AG04450 (cell line): ENCODE data around the gene OTUD4. TPM values are rescaled to one million over a fixed set of nuclear protein-coding genes. Genes with fewer than 3 reads are reported as not detected.
"Not testable (repeated sequence)": the region's sequence is repeated elsewhere in the genome, so short reads cannot be mapped to it uniquely, and the experiment has no call there.

Experiments used
- CTCF ChIA-PET: fragments of 300-600, 350-600 bp; formaldehyde crosslinking; extraction: SDS; loops from one replicate; lab custom pipeline; 2022; ENCODE audit warnings: antibody characterized with exemption, inconsistent platforms; lab: Charles Lee
- POLR2A ChIA-PET: fragments of 350-600 bp; formaldehyde crosslinking; extraction: SDS; loops from one replicate; lab custom pipeline; 2021; ENCODE audit warnings: antibody characterized with exemption, inconsistent platforms; lab: Yijun Ruan, JAX
- DNase-seq: peaks from one replicate; pipeline ENCODE4 v3.0.0-alpha.2; 2011; ENCODE audit warnings: low read depth, low spot score
- H3K27ac ChIP-seq: one replicate; pipeline ENCODE4 v1.5.1; 2012; ENCODE audit warnings: low read depth, low read length, control low read depth
- H3K27me3 ChIP-seq: one replicate; pipeline ENCODE4 v1.6.0; 2012; ENCODE audit warnings: low read length; ENCODE audit not compliant: control insufficient read depth, insufficient read depth
- H3K4me3 ChIP-seq: 2 replicates; pipeline ENCODE4 v1.5.1; 2011; ENCODE audit warnings: mild to moderate bottlenecking, low read depth, low read length, control low read depth
- H3K9me3 ChIP-seq: 2 replicates; pipeline ENCODE4 v1.5.1; 2012; ENCODE audit warnings: low read length; ENCODE audit not compliant: control insufficient read depth, insufficient read depth
- polyA plus RNA-seq: library from polyadenylated mRNA; depleted of rRNA; stranded (reverse); fragments of >200 nt; gene quantifications from 2 replicates; pipeline ENCODE4 v1.2.3, GENCODE V29; 2011
- TF ChIP-seq, protein P1 (sequence below): IDR thresholded peaks from 2 replicates; pipeline ENCODE4 v1.5.1; 2011; ENCODE audit warnings: low read depth, low read length, control low read depth, inconsistent platforms

Gene OTUD4
- polyA plus RNA-seq, 1 experiment, result 27.1 TPM

DNA sequence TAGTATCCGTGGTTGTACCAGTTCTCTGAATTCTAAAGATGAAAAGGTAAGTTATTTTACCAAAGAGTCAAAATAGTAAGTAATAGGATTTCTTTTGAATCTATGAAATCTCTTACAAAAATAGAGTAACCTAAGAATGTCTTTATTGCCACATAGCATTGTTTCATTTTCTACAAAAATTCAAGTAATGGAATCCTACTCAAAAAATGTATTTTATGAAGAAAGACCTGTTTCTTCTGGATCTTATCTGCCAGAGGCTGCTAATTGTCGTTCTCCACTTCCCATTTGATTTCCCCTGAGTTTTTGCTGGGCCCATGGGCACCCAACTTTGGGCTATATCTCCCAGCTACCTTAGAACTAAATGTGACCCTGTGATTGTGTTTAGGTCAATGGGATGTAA, 3.2 kb upstream of the OTUD4 start:
- ChIA-PET CTCF (interaction anchor here (1.5 to 5.0 kb wide), 4 partner anchors 33 to 434 kb away, joined by 5 to 18 read pairs (median 8); no protein-coding TSS in a partner anchor), POLR2A (interaction anchor here (0.8 kb wide), 1 partner anchor 374 kb away, joined by 4 read pairs; no protein-coding TSS in a partner anchor)
- H3K27me3 ChIP-seq, result peaks cover 3% of the 10 kb centered on the region
- no peak for DNase-seq
- no peak overlapping the region for H3K4me3 ChIP-seq
- TF ChIP-seq, protein P1, sequence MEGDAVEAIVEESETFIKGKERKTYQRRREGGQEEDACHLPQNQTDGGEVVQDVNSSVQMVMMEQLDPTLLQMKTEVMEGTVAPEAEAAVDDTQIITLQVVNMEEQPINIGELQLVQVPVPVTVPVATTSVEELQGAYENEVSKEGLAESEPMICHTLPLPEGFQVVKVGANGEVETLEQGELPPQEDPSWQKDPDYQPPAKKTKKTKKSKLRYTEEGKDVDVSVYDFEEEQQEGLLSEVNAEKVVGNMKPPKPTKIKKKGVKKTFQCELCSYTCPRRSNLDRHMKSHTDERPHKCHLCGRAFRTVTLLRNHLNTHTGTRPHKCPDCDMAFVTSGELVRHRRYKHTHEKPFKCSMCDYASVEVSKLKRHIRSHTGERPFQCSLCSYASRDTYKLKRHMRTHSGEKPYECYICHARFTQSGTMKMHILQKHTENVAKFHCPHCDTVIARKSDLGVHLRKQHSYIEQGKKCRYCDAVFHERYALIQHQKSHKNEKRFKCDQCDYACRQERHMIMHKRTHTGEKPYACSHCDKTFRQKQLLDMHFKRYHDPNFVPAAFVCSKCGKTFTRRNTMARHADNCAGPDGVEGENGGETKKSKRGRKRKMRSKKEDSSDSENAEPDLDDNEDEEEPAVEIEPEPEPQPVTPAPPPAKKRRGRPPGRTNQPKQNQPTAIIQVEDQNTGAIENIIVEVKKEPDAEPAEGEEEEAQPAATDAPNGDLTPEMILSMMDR, result no peak
- H3K27ac ChIP-seq, result no peak overlapping the region
- H3K9me3 ChIP-seq, result no peaks in the 10 kb centered on the region

DNA sequence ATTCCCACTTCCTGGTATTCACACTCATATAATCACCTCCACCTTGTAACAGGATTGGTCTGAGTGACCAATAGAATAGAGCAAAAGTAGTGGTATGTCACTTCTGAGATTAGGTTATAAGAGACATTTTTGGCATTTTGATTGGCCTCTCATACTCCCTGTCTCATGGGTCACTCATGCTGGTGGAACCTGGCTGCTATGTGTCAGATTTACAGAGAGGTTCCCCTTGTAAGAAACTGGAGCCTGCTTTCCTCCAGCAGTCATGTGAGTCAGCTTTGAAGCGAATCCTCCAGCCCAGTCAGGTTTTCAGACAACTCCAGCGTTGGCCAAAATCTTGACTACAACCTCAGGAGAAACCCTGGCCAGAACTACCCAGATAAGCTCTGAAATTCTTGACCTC, 2.6 kb upstream of the OTUD4 start:
- TF ChIP-seq, protein P1, result no peak
- DNase-seq, result no peak
- ChIA-PET POLR2A (interaction anchor here (0.8 kb wide), 1 partner anchor 374 kb away, joined by 4 read pairs; no protein-coding TSS in a partner anchor), CTCF (interaction anchor here (1.5 to 5.0 kb wide), 3 partner anchors 374 to 434 kb away, joined by 5 to 18 read pairs (median 11); no protein-coding TSS in a partner anchor)
- H3K4me3 ChIP-seq, result no peak overlapping the region
- H3K9me3 ChIP-seq, result no peaks in the 10 kb centered on the region
- H3K27ac ChIP-seq, result no peak overlapping the region
- peaks cover 3% of the 10 kb centered on the region for H3K27me3 ChIP-seq

DNA sequence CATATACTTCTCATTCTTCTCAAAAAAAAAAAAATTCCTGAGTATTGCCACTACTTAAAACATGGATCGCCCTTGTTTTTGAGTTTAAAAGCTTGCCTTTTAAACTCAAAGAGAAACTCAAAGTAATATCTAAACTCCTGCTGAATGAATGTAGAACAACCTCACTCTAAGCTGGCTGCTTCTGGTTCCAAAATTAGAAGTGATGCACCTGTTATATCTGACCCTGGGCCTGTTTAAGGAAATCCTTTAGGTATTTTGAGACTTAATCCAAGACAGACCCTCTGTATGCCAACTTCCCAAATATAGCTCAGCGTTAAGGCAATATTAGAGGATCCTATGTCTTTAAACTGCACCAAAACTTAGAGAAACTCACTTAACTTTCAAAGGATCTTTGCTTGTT, 1.8 kb upstream of the OTUD4 start:
- ChIA-PET POLR2A (no interaction called here), CTCF (interaction anchor here (0.7 to 5.0 kb wide), 4 partner anchors 55 to 435 kb away, joined by 4 to 18 read pairs (median 13); no protein-coding TSS in a partner anchor)
- H3K27ac ChIP-seq, result no peak overlapping the region
- peaks cover 3% of the 10 kb centered on the region for H3K27me3 ChIP-seq
- H3K9me3 ChIP-seq, result no peaks in the 10 kb centered on the region
- no peak overlapping the region for H3K4me3 ChIP-seq
- DNase-seq, result no peak
- TF ChIP-seq, protein P1, result no peak

DNA sequence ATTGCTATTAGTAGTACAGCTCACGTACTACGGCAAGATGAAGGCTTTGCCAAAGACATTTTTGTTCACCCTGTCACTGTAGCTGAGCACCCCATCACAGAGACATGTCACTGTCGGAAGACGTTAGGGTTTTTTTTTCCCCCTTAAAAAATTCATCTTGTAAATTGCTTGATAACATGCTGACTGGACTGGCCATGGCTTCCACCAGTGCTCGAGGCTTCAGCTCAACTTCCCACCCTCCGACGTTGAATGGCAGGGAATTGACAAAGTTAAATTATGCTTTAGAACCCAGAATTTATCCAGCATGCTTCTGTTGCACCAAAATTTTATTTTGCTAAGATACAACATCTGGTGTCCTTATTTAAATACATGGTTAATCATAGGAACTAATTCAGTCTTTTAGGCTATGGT, 707 bp upstream of the OTUD4 start:
- ChIA-PET POLR2A (interaction anchor here (0.8 kb wide), 1 partner anchor 83 kb away, joined by 3 read pairs; the partner anchor contains the start of genes ABCE1 and ANAPC10), CTCF (interaction anchor here (0.6 to 3.0 kb wide), 4 partner anchors 36 to 429 kb away, joined by 3 to 11 read pairs (median 5); no protein-coding TSS in a partner anchor)
- TF ChIP-seq, protein P1, result no peak
- H3K27ac ChIP-seq, result no peak overlapping the region
- H3K9me3 ChIP-seq, result no peaks in the 10 kb centered on the region
- H3K27me3 ChIP-seq, result peaks cover 3% of the 10 kb centered on the region
- peak overlapping the region; percentile 66 for H3K4me3 ChIP-seq
- no peak for DNase-seq

DNA sequence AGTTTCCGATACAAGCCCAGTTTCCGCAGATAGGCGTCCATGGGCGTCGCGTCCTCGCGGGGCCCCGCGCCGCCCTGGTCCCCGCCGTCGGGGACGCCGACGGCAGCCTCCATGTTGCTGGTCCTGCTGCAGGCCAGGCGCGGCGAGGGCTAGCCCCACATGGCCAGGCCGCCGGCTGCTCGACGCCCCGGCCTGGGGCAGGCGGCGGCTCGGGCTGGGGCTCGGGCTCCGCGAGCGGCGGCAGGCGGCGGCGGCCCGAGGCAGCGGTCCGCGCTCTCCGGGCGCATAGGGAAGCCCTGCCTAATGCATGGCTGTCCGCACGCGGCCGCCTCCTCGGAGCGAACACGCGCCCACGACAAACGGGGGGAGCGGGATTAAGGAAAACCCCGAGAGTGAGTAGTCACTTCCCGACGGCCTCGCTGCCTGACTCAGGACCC, 510 bp downstream of the OTUD4 start:
- H3K27ac ChIP-seq, result peak overlapping the region; percentile 80
- H3K27me3 ChIP-seq, H3K9me3 ChIP-seq, DNase-seq, POLR2A ChIA-PET, CTCF ChIA-PET: not testable (repeated sequence)
- H3K4me3 ChIP-seq, result peak overlapping the region; percentile 86
